Astrocyte (in vitro differentiated cells and primary cell): ENCODE measurements around the gene CXCL14. TPM values are rescaled to one million over a fixed set of nuclear protein-coding genes. Genes with fewer than 3 reads are reported as not detected.

Source experiments
- DNase-seq: peaks from one replicate; pipeline ENCODE4 v3.0.0-alpha.2; 2010; ENCODE audit warnings: low read depth
- FAIRE-seq: peaks from 2 replicates; lab custom pipeline; 2011; peaks lifted over from hg19 to GRCh38; lab: Jason Lieb, UNC
- H2AFZ ChIP-seq: 2 replicates; pipeline ENCODE4 v1.6.0; 2012; ENCODE audit warnings: low read depth, low read length, inconsistent platforms
- H3K27ac ChIP-seq: 2 replicates; pipeline ENCODE4 v1.5.1; 2011; ENCODE audit warnings: low read depth, low read length, inconsistent platforms
- H3K27me3 ChIP-seq: 2 replicates; pipeline ENCODE4 v1.6.0; 2011; ENCODE audit warnings: low read length, inconsistent platforms; ENCODE audit not compliant: insufficient read depth
- H3K36me3 ChIP-seq: 2 replicates; pipeline ENCODE4 v1.5.1; 2011; ENCODE audit warnings: low read length, inconsistent platforms; ENCODE audit not compliant: insufficient read depth
- H3K4me1 ChIP-seq: 2 replicates; pipeline ENCODE4 v1.5.1; 2011; ENCODE audit warnings: low read length, inconsistent platforms; ENCODE audit not compliant: insufficient read depth
- H3K4me2 ChIP-seq: 2 replicates; pipeline ENCODE4 v1.6.0; 2012; ENCODE audit warnings: low read length, inconsistent platforms
- H3K4me3 ChIP-seq: 2 replicates; pipeline ENCODE4 v1.5.1; 2011; ENCODE audit warnings: low read depth, mild to moderate bottlenecking, low read length, inconsistent platforms; ENCODE audit not compliant: insufficient read depth
- H3K79me2 ChIP-seq: 2 replicates; pipeline ENCODE4 v1.6.0; 2012; ENCODE audit warnings: mild to moderate bottlenecking, low read length, inconsistent platforms; ENCODE audit not compliant: insufficient read depth
- H3K9ac ChIP-seq: 2 replicates; pipeline ENCODE4 v1.6.0; 2012; ENCODE audit warnings: mild to moderate bottlenecking, low read length, inconsistent platforms
- H3K9me3 ChIP-seq: 2 replicates; pipeline ENCODE4 v1.5.1; 2012; ENCODE audit warnings: low read depth, mild to moderate bottlenecking, low read length, inconsistent platforms; ENCODE audit not compliant: insufficient read depth
- H4K20me1 ChIP-seq: 2 replicates; pipeline ENCODE4 v1.6.0; 2012; ENCODE audit warnings: low read length, inconsistent platforms; ENCODE audit not compliant: insufficient read depth
- H3K27ac Mint-ChIP-seq: one replicate; pipeline ENCODE4 v1.8.0; 2021; ENCODE audit warnings: mild to moderate bottlenecking, mixed read lengths; ENCODE audit not compliant: unreplicated experiment
- H3K27me3 Mint-ChIP-seq: one replicate; pipeline ENCODE4 v1.8.0; 2021; ENCODE audit warnings: low read depth, mixed read lengths; ENCODE audit not compliant: unreplicated experiment
- H3K36me3 Mint-ChIP-seq: one replicate; pipeline ENCODE4 v1.8.0; 2021; ENCODE audit warnings: low read depth, mixed read lengths; ENCODE audit not compliant: unreplicated experiment
- H3K4me1 Mint-ChIP-seq: one replicate; pipeline ENCODE4 v1.8.0; 2021; ENCODE audit warnings: low read depth, mixed read lengths; ENCODE audit not compliant: unreplicated experiment
- H3K4me3 Mint-ChIP-seq: one replicate; pipeline ENCODE4 v1.8.0; 2021; ENCODE audit warnings: mild to moderate bottlenecking, moderate library complexity, mixed read lengths; ENCODE audit not compliant: unreplicated experiment
- H3K9me3 Mint-ChIP-seq: one replicate; pipeline ENCODE4 v1.8.0; 2021; ENCODE audit warnings: mild to moderate bottlenecking, mixed read lengths; ENCODE audit not compliant: unreplicated experiment
- EZH2 ChIP-seq: IDR thresholded peaks from 2 replicates; pipeline ENCODE4 v1.6.1; 2012; ENCODE audit warnings: mild to moderate bottlenecking, low read length, inconsistent platforms; ENCODE audit not compliant: insufficient read depth
- total RNA-seq: library from RNA; stranded (reverse); gene quantifications from 2 replicates; pipeline ENCODE4 v1.2.1, GENCODE V29; 2021
- TF ChIP-seq, protein P1 (sequence below): IDR thresholded peaks from 2 replicates; pipeline ENCODE4 v1.5.1; 2011; ENCODE audit warnings: low read depth, mild to moderate bottlenecking, inconsistent platforms, low read length, moderate library complexity; ENCODE audit not compliant: insufficient read depth

The CXCL14 gene
- total RNA-seq, 1 donor from 2014 or later: 1.0 TPM

DNA sequence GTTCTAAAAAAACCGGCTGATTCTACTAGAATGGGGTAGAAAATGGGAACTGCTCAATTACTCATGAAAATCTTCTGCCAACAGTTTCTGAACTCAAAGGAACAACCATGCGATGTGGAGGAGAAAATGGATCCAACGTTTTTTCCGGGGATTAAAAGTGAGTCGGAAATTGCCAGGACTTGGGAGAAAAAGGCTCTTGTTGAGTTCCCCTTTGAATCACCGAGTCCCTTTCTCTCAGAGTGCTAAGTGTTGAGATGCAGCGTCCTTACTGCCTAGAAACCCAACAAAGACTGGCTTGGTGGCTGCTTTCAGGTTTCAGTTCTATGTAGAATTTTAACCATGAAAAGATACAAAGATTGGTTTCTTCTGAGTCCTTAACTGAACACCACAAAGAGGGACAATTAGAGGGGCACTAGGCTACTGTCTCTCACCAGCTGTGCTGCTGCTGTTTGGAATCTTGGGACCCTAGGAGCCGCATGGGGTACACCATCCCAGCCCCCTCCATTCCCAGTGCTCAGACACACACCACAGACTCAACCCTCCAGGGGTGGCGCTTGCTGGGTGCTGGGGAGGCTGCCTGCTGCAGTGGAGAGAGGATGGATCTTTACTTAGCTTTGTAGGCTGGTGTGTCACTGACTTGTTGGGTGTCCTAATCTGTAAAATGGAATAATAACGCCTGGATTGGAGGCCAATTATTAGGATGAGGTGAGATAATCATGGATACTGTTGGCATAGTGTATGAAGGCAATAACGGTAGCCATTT, 21.5 kb downstream of the CXCL14 start:
- no peak overlapping the region for H3K4me3 Mint-ChIP-seq
- Histone ChIP-seq H3K9me3 (peaks cover 3% of the 10 kb centered on the region), H4K20me1 (no peaks in the 10 kb centered on the region), H3K4me1 (no peaks in the 10 kb centered on the region), H3K4me2 (no peak overlapping the region), H3K27ac (no peak overlapping the region), H3K27me3 (peaks cover 32% of the 10 kb centered on the region), H3K9ac (no peak overlapping the region), H2AFZ (no peak overlapping the region), H3K79me2 (no peaks in the 10 kb centered on the region), H3K36me3 (no peaks in the 10 kb centered on the region), H3K4me3 (no peak overlapping the region)
- H3K9me3 Mint-ChIP-seq: peaks cover 4% of the 10 kb centered on the region
- FAIRE-seq (no peak), DNase-seq (no peak)
- H3K4me1 Mint-ChIP-seq: no peaks in the 10 kb centered on the region
- TF ChIP-seq, protein P1, sequence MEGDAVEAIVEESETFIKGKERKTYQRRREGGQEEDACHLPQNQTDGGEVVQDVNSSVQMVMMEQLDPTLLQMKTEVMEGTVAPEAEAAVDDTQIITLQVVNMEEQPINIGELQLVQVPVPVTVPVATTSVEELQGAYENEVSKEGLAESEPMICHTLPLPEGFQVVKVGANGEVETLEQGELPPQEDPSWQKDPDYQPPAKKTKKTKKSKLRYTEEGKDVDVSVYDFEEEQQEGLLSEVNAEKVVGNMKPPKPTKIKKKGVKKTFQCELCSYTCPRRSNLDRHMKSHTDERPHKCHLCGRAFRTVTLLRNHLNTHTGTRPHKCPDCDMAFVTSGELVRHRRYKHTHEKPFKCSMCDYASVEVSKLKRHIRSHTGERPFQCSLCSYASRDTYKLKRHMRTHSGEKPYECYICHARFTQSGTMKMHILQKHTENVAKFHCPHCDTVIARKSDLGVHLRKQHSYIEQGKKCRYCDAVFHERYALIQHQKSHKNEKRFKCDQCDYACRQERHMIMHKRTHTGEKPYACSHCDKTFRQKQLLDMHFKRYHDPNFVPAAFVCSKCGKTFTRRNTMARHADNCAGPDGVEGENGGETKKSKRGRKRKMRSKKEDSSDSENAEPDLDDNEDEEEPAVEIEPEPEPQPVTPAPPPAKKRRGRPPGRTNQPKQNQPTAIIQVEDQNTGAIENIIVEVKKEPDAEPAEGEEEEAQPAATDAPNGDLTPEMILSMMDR: no peak
- TF ChIP-seq EZH2: no peak
- no peak overlapping the region for H3K27ac Mint-ChIP-seq
- H3K27me3 Mint-ChIP-seq: peaks cover 65% of the 10 kb centered on the region
- H3K36me3 Mint-ChIP-seq: no peaks in the 10 kb centered on the region

DNA sequence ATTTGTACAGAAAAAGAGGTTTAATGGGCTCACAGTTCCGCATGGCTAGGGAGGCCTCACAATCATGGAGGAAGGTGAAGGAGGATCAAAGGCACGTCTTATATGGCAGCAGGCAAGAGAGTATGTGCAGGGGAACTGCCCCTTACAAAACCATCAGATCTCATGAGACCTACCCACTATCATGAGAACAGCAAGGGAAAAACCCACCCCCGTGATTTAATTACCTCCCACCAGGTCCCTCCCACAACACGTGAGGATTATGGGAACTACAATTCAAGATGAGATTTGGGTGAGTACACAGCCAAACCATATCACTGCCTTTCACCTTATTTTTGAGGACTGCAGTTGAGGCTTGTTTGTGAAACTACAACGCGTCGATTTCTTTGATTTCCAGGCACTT, 22.2 kb downstream of the CXCL14 start:
- Histone ChIP-seq H3K4me2 (no peak overlapping the region), H2AFZ (no peak overlapping the region), H3K4me1 (no peaks in the 10 kb centered on the region), H3K4me3 (no peak overlapping the region), H4K20me1 (peaks cover under 1% of the 10 kb centered on the region), H3K9ac (no peak overlapping the region), H3K27me3 (peaks cover 32% of the 10 kb centered on the region), H3K36me3 (no peaks in the 10 kb centered on the region), H3K79me2 (no peaks in the 10 kb centered on the region), H3K27ac (no peak overlapping the region), H3K9me3 (peaks cover 3% of the 10 kb centered on the region)
- no peaks in the 10 kb centered on the region for H3K4me1 Mint-ChIP-seq
- H3K4me3 Mint-ChIP-seq: no peak overlapping the region
- H3K27ac Mint-ChIP-seq: no peak overlapping the region
- TF ChIP-seq, protein P1: no peak
- TF ChIP-seq EZH2: no peak
- H3K36me3 Mint-ChIP-seq: no peaks in the 10 kb centered on the region
- H3K27me3 Mint-ChIP-seq: peaks cover 65% of the 10 kb centered on the region
- DNase-seq (no peak), FAIRE-seq (no peak)
- H3K9me3 Mint-ChIP-seq: peaks cover 4% of the 10 kb centered on the region

DNA sequence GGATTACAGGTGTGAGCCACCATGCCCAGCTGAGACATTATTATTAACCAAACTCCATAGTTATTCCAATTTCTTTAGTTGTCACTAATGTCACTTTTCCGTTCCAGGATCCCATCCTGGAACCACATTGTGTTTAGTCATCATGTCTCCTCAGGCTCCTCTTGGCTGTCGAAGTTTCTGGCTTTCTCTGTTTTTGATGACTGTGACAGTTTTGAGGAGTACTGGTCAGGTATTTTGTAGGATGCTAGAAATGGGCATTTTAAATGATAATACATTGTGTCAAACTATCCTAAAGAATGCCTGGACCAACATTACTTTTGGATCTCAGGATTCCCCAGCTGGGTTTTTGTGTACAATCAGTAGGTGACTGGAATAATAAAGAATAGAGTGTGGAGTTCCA, 23.3 kb downstream of the CXCL14 start:
- DNase-seq (no peak), FAIRE-seq (no peak)
- Mint-ChIP-seq H3K27me3 (peaks cover 72% of the 10 kb centered on the region), H3K27ac (no peak overlapping the region), H3K4me1 (no peaks in the 10 kb centered on the region), H3K9me3 (peaks cover 4% of the 10 kb centered on the region), H3K4me3 (no peak overlapping the region), H3K36me3 (no peaks in the 10 kb centered on the region)
- Histone ChIP-seq H3K36me3 (no peaks in the 10 kb centered on the region), H3K27me3 (peaks cover 33% of the 10 kb centered on the region), H4K20me1 (peaks cover 4% of the 10 kb centered on the region), H3K4me1 (no peaks in the 10 kb centered on the region), H3K4me2 (no peak overlapping the region), H3K9me3 (peaks cover 3% of the 10 kb centered on the region), H3K9ac (no peak overlapping the region), H3K4me3 (no peak overlapping the region), H2AFZ (no peak overlapping the region), H3K79me2 (no peaks in the 10 kb centered on the region), H3K27ac (no peak overlapping the region)
- TF ChIP-seq, protein P1: no peak
- TF ChIP-seq EZH2: no peak
